NCI-H1092 (cell line): ENCODE measurements around the gene ANKH.
"Not testable (repeated sequence)": the region's sequence is repeated elsewhere in the genome, so short reads cannot be mapped to it uniquely, and the experiment has no call there.

Experiments
- DNase-seq: peaks from one replicate; lab custom pipeline; 2025; lab: John Stamatoyannopoulos, UW

ANKH gene

DNA sequence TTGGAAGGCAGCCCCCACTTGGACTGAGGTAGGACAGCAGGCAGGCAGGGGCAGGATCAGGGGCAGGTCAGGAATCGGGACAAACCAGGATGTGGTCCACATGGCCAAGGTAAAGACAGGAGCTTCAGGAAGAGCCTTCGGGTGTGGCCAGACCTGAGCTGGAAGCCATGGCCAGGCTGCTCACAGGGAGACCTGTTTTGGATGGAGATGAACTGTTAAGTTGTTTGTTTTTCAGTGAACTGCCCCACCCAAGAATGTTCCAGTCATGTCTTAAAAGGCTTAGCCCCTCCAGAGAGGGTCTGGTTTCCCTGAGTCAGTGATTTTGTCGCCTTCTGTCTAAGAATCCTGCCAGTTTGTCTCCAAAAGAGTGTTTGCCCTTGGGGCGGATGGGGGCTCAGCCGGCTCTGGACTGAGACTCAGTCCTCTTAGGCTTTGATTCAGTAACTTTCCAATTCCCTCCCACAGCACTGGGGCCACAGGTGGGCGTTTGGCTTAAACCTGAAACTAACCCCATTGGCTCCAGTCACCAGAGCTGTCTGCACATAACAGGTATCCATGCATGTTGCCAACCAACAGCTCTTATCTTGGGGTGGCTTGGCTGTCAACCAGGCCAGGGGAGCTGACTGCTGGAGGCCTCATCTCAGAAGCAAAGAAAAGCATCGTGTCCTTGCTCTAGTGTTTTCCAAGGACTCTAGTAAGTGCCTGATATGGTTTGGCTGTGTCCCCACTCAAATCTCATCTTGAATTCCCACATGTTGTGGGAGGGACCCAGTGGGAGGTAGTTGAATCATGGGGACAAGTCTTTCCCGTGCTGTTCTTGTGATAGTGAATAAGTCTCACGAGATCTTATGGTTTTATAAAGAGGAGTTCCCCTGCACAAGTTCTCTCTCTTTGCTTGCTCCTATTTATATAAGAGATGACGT lies 11.3 kb upstream of the ANKH start:
- DNase-seq = no peak

GRCh38 chr5:14881826-14882225 lies 10.2 kb upstream of the ANKH start:
- DNase-seq = peak; percentile 16

DNA sequence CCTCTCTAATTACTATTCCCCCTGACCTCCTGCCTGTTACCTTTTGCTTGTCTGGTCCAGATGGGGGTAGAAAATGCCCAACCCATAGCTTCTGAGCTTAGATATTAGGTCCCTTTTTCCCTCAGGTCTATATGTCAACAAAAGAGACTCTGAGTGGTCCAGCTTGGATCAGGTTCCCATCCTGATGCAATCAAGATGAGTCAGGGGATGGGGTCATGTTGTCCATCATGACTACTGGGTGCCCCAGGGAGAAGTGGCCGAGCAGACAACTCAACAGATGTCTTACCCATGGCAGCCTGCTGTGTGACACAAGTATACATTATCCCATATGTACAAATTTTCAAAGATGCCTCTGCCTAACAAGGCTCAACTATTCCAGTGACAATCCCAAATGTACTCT lies 9.1 kb upstream of the ANKH start:
- no peak for DNase-seq

GRCh38 chr5:14879937-14880589 lies 8.5 kb upstream of the ANKH start:
- no peak for DNase-seq

DNA sequence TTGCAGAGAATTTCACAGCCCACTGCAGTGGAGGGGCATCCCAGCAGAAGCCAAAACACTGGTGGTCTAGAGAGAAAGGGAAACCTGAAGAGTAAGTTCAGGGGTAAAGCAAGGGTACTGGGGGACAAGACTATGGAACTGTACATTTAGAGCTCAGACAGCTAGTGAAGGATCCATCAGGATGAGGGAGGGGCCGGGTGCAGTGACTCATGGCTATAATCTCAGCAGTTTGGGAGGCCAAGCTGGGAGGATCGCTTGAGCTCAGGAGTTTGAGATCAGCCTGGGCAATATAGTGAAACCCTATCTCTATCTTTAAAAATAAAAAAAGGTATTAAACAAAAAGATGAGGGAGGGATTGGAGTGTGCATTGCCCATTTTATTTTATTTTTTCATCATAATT lies 7.8 kb upstream of the ANKH start:
- DNase-seq = no peak

DNA sequence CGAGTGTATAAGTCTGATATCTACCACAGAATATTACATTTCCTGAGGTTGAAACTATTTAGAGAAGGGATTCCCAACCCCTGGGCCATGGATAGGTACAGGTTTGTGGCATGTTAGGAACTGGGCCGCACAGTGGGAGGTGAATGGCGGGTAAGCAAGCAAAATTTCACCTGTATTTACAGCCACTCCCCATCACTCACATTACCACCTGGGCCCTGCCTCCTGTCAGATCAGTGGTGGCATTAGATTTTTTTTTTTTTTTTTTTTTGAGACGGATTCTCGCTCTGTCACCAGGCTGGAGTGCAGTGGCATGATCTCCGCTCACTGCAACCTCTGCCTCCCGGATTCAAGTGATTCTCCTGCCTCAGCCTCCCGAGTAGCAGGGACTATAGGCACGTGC lies 6.6 kb upstream of the ANKH start:
- not testable (repeated sequence) for DNase-seq

DNA sequence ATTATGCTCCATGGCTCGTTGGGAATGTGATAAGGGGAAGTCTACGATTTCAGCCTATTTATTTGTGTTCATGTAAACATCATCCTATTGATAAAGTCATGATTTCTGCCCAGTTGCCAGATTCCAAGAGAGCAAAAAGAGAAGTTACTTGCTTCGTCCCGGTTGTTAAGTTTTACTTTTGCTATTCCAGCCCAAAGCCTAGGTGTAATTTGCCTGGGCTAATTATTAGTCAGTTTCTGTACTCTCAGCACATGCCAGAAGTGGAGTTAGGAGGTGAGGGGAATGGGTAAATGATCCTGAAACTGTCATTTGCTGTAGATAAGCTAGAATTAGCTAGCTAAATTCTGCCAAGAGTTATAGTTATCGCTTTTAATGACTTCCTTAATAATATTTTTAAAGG lies 4.5 kb upstream of the ANKH start:
- DNase-seq = no peak

DNA sequence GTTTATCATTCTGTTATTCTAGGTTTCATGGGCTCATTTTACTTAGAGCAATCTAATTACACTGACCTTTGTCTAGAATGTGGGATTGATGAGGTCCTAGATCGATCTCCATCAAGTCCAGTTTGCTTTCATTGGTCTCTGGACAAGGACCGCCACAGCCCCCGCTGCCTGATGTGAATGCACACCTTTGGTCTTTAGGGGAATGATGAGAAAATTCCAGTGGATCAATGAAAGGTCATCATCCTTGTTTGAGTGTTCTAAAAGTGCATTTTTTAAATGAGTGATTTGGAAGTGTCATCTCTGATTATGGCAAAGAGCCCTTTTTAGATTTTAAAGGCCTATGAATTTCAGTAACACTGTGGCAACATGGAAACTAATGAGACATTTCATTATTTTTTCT lies 2.2 kb upstream of the ANKH start:
- no peak for DNase-seq

DNA sequence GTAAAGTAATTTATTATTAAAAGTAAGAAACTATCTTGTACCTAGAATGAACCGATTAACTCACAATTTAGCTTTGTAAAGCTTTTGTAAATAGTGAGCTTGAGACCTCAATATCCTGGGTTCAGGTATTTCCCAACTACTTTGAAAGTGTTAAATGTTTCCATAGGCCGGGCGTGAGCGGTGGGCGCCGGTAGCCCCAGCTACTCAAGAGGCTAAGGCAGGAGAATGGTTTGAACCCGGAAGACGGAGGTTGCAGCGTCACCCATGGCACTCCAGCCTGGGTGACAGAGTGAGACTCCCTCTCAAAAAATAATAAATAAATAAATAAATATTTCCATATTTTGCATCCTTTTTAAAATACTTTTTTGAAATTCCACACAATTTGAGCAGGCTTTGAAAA lies 1.5 kb upstream of the ANKH start:
- DNase-seq = no peak

DNA sequence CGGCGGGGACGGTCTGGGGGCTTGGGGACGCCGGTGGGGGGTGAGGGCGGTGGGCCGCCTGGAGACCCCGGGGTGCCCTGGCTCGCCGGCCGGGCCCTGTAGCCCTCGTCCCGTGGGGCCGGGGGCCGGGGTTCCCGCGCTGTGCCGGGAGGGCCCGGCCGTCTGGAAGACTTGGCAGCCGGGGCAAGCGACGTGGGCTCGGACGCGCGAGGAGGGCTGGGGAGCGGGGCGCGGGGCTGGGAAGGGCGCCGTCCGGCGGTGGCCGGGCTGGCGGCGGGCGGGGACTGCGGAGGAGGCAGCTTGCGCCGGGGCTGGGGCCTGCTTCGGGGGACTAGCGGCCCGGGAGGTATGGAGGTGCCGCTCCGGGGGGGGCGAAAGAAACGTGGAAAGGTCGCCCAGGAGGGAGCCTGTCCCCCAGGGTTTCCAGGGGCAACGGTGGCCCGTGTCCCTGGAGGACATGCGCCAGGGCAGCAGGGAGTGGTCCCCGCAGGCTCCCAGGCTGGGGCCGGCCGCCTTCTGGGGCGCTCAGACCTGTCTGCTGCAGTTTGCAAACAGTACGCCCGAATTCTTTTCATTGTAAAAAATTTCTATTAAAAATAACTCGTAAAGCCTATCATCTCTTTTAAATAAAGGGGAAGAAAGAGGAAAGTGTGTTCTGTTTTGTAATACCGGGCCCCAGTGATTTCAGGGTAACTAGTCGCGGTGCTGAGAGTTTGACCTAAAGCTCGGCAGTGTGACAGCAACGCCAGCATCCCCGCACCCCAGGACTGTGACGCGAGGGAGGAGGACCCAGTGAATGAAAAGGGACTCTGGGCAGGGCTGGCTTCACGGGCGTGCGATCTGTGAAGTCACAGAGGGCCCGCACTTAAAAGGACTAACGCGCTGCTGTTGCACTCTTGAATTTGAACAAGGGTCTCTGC lies 752 bp upstream of the ANKH start:
- peak; percentile 16 for DNase-seq

GRCh38 chr5:14870337-14871213 lies 1.0 kb downstream of the ANKH start:
- peak; percentile 5 for DNase-seq

DNA sequence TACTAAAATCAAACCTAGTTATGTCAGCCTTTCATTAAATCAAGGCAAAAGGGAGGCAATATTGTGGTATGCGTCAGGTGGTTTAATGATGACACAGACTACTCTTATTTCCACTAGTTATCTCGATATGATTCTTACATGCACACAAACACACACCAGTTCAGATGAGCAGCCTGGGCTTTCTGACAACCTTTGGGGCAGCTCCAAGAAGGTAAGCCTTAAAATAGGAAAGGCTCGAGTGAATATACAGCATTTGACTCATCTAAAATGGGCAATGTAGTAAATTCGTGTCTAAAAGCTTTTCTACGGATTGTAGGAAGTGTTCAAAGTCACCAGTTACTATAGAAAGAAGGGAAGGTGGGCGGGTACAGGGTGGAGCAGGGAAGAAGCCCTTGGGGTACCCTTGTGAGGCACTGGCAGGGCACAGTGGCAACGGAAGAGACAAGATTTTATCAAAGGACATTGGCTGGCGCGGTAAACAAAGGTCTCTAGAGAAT lies 1.9 kb downstream of the ANKH start:
- DNase-seq = no peak

- DNase-seq = no peak
Measured at GRCh38 chr5:14869233-14869632, 2.3 kb downstream of the ANKH start.

- no peak for DNase-seq
Measured at GRCh38 chr5:14868771-14869170, 2.8 kb downstream of the ANKH start.

DNA sequence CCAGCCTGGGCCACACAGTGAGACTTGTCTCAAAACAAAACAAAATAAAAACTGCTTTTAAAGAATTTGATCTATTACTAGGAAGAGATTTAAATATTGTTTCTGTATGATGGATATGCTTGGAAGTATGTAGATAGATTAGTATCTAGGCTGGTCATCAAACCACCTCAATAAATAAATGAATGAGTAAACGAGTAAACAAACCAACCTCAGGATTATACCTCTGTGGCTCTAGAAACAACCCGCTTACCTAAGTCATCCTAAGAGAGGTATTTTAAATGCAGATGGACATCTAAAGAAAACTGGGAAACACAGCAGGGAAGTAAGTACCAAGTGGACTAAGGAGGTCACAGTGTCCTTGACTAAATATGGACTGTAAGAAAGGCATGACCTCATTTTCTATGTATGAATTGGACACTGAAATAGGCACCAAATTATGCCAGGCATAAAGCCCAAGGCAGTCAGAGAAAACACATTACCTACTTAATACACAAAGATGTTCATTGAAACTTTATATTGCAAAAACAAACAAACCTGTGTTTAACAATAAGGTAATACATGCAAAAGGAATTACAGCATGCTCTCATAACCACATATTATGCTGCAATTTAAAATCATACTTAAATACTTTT lies 7.3 kb downstream of the ANKH start:
- no peak for DNase-seq

- DNase-seq = no peak
Measured at GRCh38 chr5:14863105-14863504, 8.5 kb downstream of the ANKH start.

DNA sequence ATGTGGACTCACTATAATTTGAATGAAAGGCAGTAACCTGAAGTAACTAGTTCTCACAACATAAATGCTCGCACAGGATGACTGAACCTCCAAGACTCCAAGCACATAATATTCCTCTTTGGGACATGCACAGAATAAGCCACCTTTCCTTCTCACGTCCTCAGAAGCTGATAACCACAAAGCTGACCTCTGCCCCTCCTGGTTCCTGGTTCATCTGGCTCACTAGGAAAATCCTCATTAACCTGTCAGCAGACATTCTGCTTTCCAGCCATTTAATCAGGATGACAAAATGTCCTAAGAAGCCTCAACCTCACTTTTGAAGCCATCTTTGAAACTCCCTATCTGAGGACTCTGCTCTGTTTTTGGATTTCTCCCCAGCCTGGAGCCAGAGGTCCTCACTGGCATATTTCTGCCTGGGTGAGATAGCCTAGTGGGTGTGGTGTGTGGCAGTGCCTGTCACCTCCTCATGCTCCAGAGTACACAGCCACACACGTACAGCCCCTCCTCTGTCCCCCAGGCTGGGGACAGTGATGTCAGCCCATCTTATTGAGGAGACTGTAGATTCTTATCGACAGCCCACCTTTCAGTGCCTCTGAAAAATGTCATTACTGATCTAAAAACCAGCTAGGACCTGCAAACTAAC lies 10.3 kb downstream of the ANKH start:
- DNase-seq = no peak

- no peak for DNase-seq
Measured at GRCh38 chr5:14859980-14860379, 11.6 kb downstream of the ANKH start.

DNA sequence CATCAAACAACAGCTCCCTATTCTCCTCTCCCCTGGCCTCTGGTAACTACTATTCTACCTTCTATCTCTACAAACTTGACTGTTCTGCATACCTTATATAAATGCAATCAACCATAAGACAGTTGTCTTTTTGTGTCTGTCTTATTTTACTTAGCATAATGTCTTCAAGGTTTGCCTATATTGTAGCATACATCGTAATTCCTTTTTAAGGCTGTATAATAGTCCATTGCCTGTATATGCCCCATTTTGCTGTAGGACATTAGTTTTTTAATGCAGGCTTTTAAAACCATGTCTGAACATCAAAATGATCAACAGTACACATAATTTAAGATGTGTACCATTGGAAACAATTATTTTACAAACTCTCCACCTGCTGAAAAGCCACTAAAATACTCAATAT lies 12.4 kb downstream of the ANKH start:
- DNase-seq = no peak

DNA sequence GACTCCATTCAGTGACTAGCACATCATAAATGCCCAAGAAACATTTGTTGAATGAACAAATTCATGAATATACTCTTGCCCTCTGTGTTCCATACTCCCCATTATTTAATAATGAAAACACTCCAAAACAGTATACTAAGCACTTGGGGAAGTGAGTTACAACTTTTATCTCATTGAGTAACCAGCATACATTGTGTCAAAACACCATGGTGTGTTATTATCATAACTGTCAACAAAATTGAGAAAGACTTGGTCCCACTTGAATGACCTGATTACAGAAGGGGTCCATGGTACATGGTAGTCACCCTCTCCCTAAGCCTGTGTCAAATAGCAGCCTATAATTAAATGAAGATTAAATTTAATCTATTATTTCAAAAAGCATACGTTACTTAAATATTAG lies 16.2 kb downstream of the ANKH start:
- no peak for DNase-seq
